GM12892 (cell line): Measurements from ENCODE around the gene GDI2.

Experiments
- POLR2A ChIP-seq: IDR thresholded peaks from 2 replicates; pipeline ENCODE4 v1.6.1; 2011; ENCODE audit warnings: low read depth, low read length, control low read depth
- POLR2AphosphoS5 ChIP-seq: IDR thresholded peaks from 2 replicates; pipeline ENCODE4 v1.6.1; 2011; ENCODE audit warnings: low read depth, low read length, control low read depth
- TAF1 ChIP-seq: IDR thresholded peaks from 2 replicates; pipeline ENCODE4 v1.6.1; 2011; ENCODE audit warnings: low read depth, mild to moderate bottlenecking, control low read depth, low read length, borderline replicate concordance

DNA sequence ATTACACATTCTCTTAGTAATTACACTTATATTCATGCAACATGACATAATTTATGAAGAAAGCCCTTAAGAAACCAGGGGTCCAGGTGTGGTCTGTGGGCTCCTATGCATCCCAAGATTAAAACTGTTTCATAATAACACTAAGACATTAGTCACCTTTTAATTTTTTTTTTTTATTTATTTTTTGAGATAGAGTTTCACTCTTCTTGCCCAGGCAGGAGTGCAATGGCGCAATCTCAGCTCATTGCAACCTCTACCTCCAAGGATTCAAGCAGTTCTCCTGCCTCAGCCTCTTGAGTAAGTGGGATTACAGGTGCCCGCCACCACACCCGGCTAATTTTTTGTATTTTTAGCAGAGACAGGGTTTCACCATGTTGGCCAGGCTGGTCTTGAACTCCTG lies 12.5 kb downstream of the GDI2 start:
- TF ChIP-seq POLR2A (no peak), TAF1 (no peak), POLR2AphosphoS5 (no peak)
